GM08714 (cell line): ENCODE measurements around the gene PTPRN2.

Experiments used
- H3K4me3 ChIP-seq: fragments of 200-500 bp; sonication (Bioruptor generic); 2 replicates; pipeline ENCODE4 v1.5.1; 2014; ENCODE audit warnings: mild to moderate bottlenecking, low read length, inconsistent platforms
- ZNF274 ChIP-seq: IDR thresholded peaks from 2 replicates; pipeline ENCODE4 v1.6.1; 2012; ENCODE audit warnings: mild to moderate bottlenecking, low read depth, low read length

Gene PTPRN2

GRCh38 chr7:157553256-157553655 lies 1034.4 kb downstream of the PTPRN2 start:
- H3K4me3 ChIP-seq: no peak overlapping the region

GRCh38 chr7:157552295-157552993 lies 1035.2 kb downstream of the PTPRN2 start:
- no peak overlapping the region for H3K4me3 ChIP-seq
- TF ChIP-seq ZNF274: no peak

More at GRCh38 chr7:157553256-157553655, 1034.4 kb downstream of the PTPRN2 start:
- no peak for TF ChIP-seq ZNF274

- H3K4me3 ChIP-seq: no peak overlapping the region
- TF ChIP-seq ZNF274: no peak
These were observed 1036.1 kb downstream of the PTPRN2 start for GRCh38 chr7:157551325-157552070.

GRCh38 chr7:157550300-157551275 lies 1037.0 kb downstream of the PTPRN2 start:
- no peak overlapping the region for H3K4me3 ChIP-seq
- TF ChIP-seq ZNF274: no peak

- no peak overlapping the region for H3K4me3 ChIP-seq
- TF ChIP-seq ZNF274: no peak
These were observed 1037.9 kb downstream of the PTPRN2 start for GRCh38 chr7:157549612-157550299.

- H3K4me3 ChIP-seq: no peak overlapping the region
- no peak for TF ChIP-seq ZNF274
These were observed 1038.8 kb downstream of the PTPRN2 start for GRCh38 chr7:157548691-157549303.

- TF ChIP-seq ZNF274: no peak
These were observed 1040.0 kb downstream of the PTPRN2 start for GRCh38 chr7:157547611-157548010.

GRCh38 chr7:157547102-157547501 lies 1040.5 kb downstream of the PTPRN2 start:
- H3K4me3 ChIP-seq: no peak overlapping the region
- no peak for TF ChIP-seq ZNF274

More at GRCh38 chr7:157547611-157548010, 1040.0 kb downstream of the PTPRN2 start:
- H3K4me3 ChIP-seq: no peak overlapping the region

GRCh38 chr7:157545681-157546060 lies 1042.0 kb downstream of the PTPRN2 start:
- no peak for TF ChIP-seq ZNF274
- no peak overlapping the region for H3K4me3 ChIP-seq

GRCh38 chr7:157544980-157545680 lies 1042.5 kb downstream of the PTPRN2 start:
- H3K4me3 ChIP-seq: no peak overlapping the region
- TF ChIP-seq ZNF274: no peak

GRCh38 chr7:157544226-157544625 lies 1043.4 kb downstream of the PTPRN2 start:
- no peak overlapping the region for H3K4me3 ChIP-seq
- TF ChIP-seq ZNF274: no peak

- H3K4me3 ChIP-seq: no peak overlapping the region
- no peak for TF ChIP-seq ZNF274
These were observed 1043.8 kb downstream of the PTPRN2 start for GRCh38 chr7:157543791-157544190.

GRCh38 chr7:157543276-157543675 lies 1044.3 kb downstream of the PTPRN2 start:
- TF ChIP-seq ZNF274: no peak

More at GRCh38 chr7:157543276-157543675, 1044.3 kb downstream of the PTPRN2 start:
- H3K4me3 ChIP-seq: no peak overlapping the region
